ENCODE data around the gene OR51S1.
"Not testable (repeated sequence)": the region's sequence is repeated elsewhere in the genome, so short reads cannot be mapped to it uniquely, and the experiment has no call there.

The OR51S1 gene

GRCh38 chr11:4848908-4849532 lies at the start of gene OR51S1:
Gene OR51S1, minus strand, starts transcription at chr11:4849208. Its CDS starts 0 bp downstream, at chr11:4849208.
- TF ChIP-seq GATA1 (IDR thresholded peaks at IDR 0.05; ENCODE audit: low read depth, low read length) (no peak), POLR2A (IDR thresholded peaks at IDR 0.05; ENCODE audit: low read length) (no peak)
- DNase-seq, result no peak

GRCh38 chr11:4891996-4892640 lies 43.1 kb upstream of the OR51S1 start:
- DNase-seq, result no peak
- TF ChIP-seq GATA1 (IDR thresholded peaks at IDR 0.05; ENCODE audit: low read depth, low read length), result no peak
- TF ChIP-seq POLR2A (IDR thresholded peaks at IDR 0.05; ENCODE audit: low read length), result no peak

- TF ChIP-seq GATA1 (IDR thresholded peaks at IDR 0.05; ENCODE audit: low read depth, low read length) (no peak), POLR2A (IDR thresholded peaks at IDR 0.05; ENCODE audit: low read length) (no peak)
- DNase-seq, result no peak
Measured at GRCh38 chr11:4890279-4890678, 41.3 kb upstream of the OR51S1 start.

- no peak for DNase-seq
- TF ChIP-seq POLR2A (IDR thresholded peaks at IDR 0.05; ENCODE audit: low read length) (no peak), GATA1 (IDR thresholded peaks at IDR 0.05; ENCODE audit: low read depth, low read length) (no peak)
Measured at GRCh38 chr11:4887591-4887990, 38.6 kb upstream of the OR51S1 start.

- DNase-seq, result no peak
- TF ChIP-seq POLR2A (IDR thresholded peaks at IDR 0.05; ENCODE audit: low read length) (no peak), GATA1 (IDR thresholded peaks at IDR 0.05; ENCODE audit: low read depth, low read length) (no peak)
Measured at GRCh38 chr11:4886186-4886585, 37.2 kb upstream of the OR51S1 start.

- TF ChIP-seq POLR2A (IDR thresholded peaks at IDR 0.05; ENCODE audit: low read length) (no peak), GATA1 (IDR thresholded peaks at IDR 0.05; ENCODE audit: low read depth, low read length) (no peak)
- no peak for DNase-seq
Measured at GRCh38 chr11:4884361-4884760, 35.4 kb upstream of the OR51S1 start.

GRCh38 chr11:4882543-4882942 lies 33.5 kb upstream of the OR51S1 start:
- DNase-seq, result no peak

GRCh38 chr11:4881860-4882500 lies 33.0 kb upstream of the OR51S1 start, which contains the start of gene OR51T1:
Gene OR51T1, plus strand, starts transcription at chr11:4881900. Its CDS starts 0 bp downstream, at chr11:4881900.
- no peak for DNase-seq
- TF ChIP-seq POLR2A (IDR thresholded peaks at IDR 0.05; ENCODE audit: low read length) (no peak), GATA1 (IDR thresholded peaks at IDR 0.05; ENCODE audit: low read depth, low read length) (no peak)

More at GRCh38 chr11:4882543-4882942, 33.5 kb upstream of the OR51S1 start:
- TF ChIP-seq GATA1 (IDR thresholded peaks at IDR 0.05; ENCODE audit: low read depth, low read length), result no peak
- TF ChIP-seq POLR2A (IDR thresholded peaks at IDR 0.05; ENCODE audit: low read length), result no peak

GRCh38 chr11:4881188-4881587 lies 32.2 kb upstream of the OR51S1 start:
- no peak for DNase-seq
- TF ChIP-seq POLR2A (IDR thresholded peaks at IDR 0.05; ENCODE audit: low read length), result no peak
- no peak for TF ChIP-seq GATA1 (IDR thresholded peaks at IDR 0.05; ENCODE audit: low read depth, low read length)

- no peak for DNase-seq
- no peak for TF ChIP-seq POLR2A (IDR thresholded peaks at IDR 0.05; ENCODE audit: low read length)
- TF ChIP-seq GATA1 (IDR thresholded peaks at IDR 0.05; ENCODE audit: low read depth, low read length), result no peak
Measured at GRCh38 chr11:4865855-4866254, 16.8 kb upstream of the OR51S1 start.

GRCh38 chr11:4863876-4864275 lies 14.9 kb upstream of the OR51S1 start:
- no peak for DNase-seq
- TF ChIP-seq GATA1 (IDR thresholded peaks at IDR 0.05; ENCODE audit: low read depth, low read length) (no peak), POLR2A (IDR thresholded peaks at IDR 0.05; ENCODE audit: low read length) (no peak)

- TF ChIP-seq GATA1 (IDR thresholded peaks at IDR 0.05; ENCODE audit: low read depth, low read length) (no peak), POLR2A (IDR thresholded peaks at IDR 0.05; ENCODE audit: low read length) (no peak)
- DNase-seq, result no peak
Measured at GRCh38 chr11:4862447-4863236, 13.6 kb upstream of the OR51S1 start.

GRCh38 chr11:4854286-4854685 lies 5.3 kb upstream of the OR51S1 start:
- not testable (repeated sequence) for DNase-seq

GRCh38 chr11:4851033-4851432 lies 2.0 kb upstream of the OR51S1 start:
- TF ChIP-seq GATA1 (IDR thresholded peaks at IDR 0.05; ENCODE audit: low read depth, low read length), result no peak
- DNase-seq, result no peak
